GM23338 (cell line): ENCODE results near the gene SERPINA6. TPM values are rescaled to one million over a fixed set of nuclear protein-coding genes. Genes with fewer than 3 reads are reported as not detected.
"Not testable (repeated sequence)": the region's sequence is repeated elsewhere in the genome, so short reads cannot be mapped to it uniquely, and the experiment has no call there.

ENCODE experiments used
- ATAC-seq: fragments of 200-7000 bp; cut with Tn5 transposase; 3 replicates; pipeline ENCODE4 v1.9.1; 2020
- DNase-seq: peaks from one replicate; pipeline ENCODE4 v3.0.0-alpha.2; 2015; ENCODE audit warnings: low spot score
- H2AFZ ChIP-seq: fragments of 200-600 bp; sonication (generic); 2 replicates; pipeline ENCODE4 v1.8.0; 2016; ENCODE audit warnings: antibody characterized with exemption, mild to moderate bottlenecking, moderate library complexity
- H3F3A ChIP-seq: fragments of 200-600 bp; sonication (generic); replicated peaks from 2 replicates; pipeline ENCODE4 v1.8.0; 2017; ENCODE audit warnings: antibody characterized with exemption, mixed run types, low read depth
- H3K27ac ChIP-seq: fragments of 200-600 bp; sonication (generic); 2 replicates; pipeline ENCODE4 v1.6.1; 2016; ENCODE audit warnings: low read depth
- H3K27me3 ChIP-seq: fragments of 200-600 bp; sonication (generic); 2 replicates; pipeline ENCODE4 v1.8.0; 2016; ENCODE audit warnings: mild to moderate bottlenecking, mixed run types, moderate library complexity; ENCODE audit not compliant: insufficient read depth
- H3K36me3 ChIP-seq: fragments of 200-600 bp; sonication (generic); 2 replicates; pipeline ENCODE4 v1.8.0; 2016; ENCODE audit warnings: mild to moderate bottlenecking; ENCODE audit not compliant: insufficient read depth
- H3K4me1 ChIP-seq: fragments of 200-600 bp; sonication (generic); 2 replicates; pipeline ENCODE4 v1.8.0; 2016; ENCODE audit warnings: mild to moderate bottlenecking, moderate library complexity; ENCODE audit not compliant: insufficient read depth
- H3K4me2 ChIP-seq: fragments of 200-600 bp; sonication (generic); 2 replicates; pipeline ENCODE4 v1.7.1; 2017; ENCODE audit warnings: mixed run types
- H3K4me3 ChIP-seq: fragments of 200-600 bp; sonication (generic); 2 replicates; pipeline ENCODE4 v1.6.1; 2016; ENCODE audit warnings: mixed run types
- H3K79me2 ChIP-seq: fragments of 200-600 bp; sonication (generic); replicated peaks from 2 replicates; pipeline ENCODE4 v1.8.0; 2017; ENCODE audit warnings: mild to moderate bottlenecking; ENCODE audit not compliant: insufficient read depth
- H3K9me2 ChIP-seq: fragments of 200-600 bp; sonication (generic); 2 replicates; pipeline ENCODE4 v1.8.0; 2017; ENCODE audit not compliant: insufficient read depth
- H4K20me1 ChIP-seq: fragments of 200-600 bp; sonication (generic); replicated peaks from 2 replicates; pipeline ENCODE4 v1.8.0; 2017; ENCODE audit warnings: mild to moderate bottlenecking; ENCODE audit not compliant: insufficient read depth
- H3K27ac Mint-ChIP-seq: 2 replicates; pipeline ENCODE4 v1.8.0; 2020; ENCODE audit warnings: inconsistent platforms, mild to moderate bottlenecking, moderate library complexity, mixed read lengths
- H3K27me3 Mint-ChIP-seq: 3 replicates; pipeline ENCODE4 v1.8.0; 2022; ENCODE audit warnings: low read depth, mild to moderate bottlenecking, moderate library complexity, mixed read lengths, inconsistent platforms; ENCODE audit not compliant: insufficient read depth, poor library complexity
- H3K36me3 Mint-ChIP-seq: 3 replicates; pipeline ENCODE4 v1.8.0; 2021; ENCODE audit warnings: low read depth, mild to moderate bottlenecking, inconsistent platforms, moderate library complexity, mixed read lengths
- H3K4me1 Mint-ChIP-seq: 3 replicates; pipeline ENCODE4 v1.8.0; 2020; ENCODE audit warnings: mild to moderate bottlenecking, inconsistent platforms, mixed read lengths
- H3K4me3 Mint-ChIP-seq: 3 replicates; pipeline ENCODE4 v1.8.0; 2021; ENCODE audit warnings: moderate library complexity, mild to moderate bottlenecking, inconsistent platforms, mixed read lengths
- H3K9me3 Mint-ChIP-seq: 3 replicates; pipeline ENCODE4 v1.8.0; 2020; ENCODE audit warnings: moderate library complexity, mild to moderate bottlenecking, inconsistent platforms, mixed read lengths
- CTCF ChIP-seq, 2 experiments: fragments of 200-600 bp in 1 of 2; sonication (generic) in 1 of 2; conservative IDR thresholded peaks; 2 replicates each; pipeline versions ENCODE4 v1.5.1 to v1.6.1; 2016 to 2017; ENCODE audit warnings: antibody characterized with exemption in 2 of 2, low read depth in 2 of 2, mild to moderate bottlenecking in 2 of 2, moderate library complexity in 1 of 2
- ETS1 ChIP-seq: IDR thresholded peaks from 2 replicates; pipeline ENCODE4 v1.6.1; 2016; ENCODE audit warnings: antibody characterized with exemption
- EZH2 ChIP-seq: fragments of 200-600 bp; sonication (generic); IDR thresholded peaks from one replicate; pipeline ENCODE4 v1.8.0; 2017; ENCODE audit warnings: antibody characterized with exemption, mild to moderate bottlenecking, low read depth; ENCODE audit not compliant: unreplicated experiment
- JUNB ChIP-seq: IDR thresholded peaks from one replicate; pipeline ENCODE4 v1.6.1; 2016; ENCODE audit warnings: antibody characterized with exemption; ENCODE audit not compliant: unreplicated experiment
- NANOG ChIP-seq: IDR thresholded peaks from 2 replicates; pipeline ENCODE4 v1.6.1; 2016; ENCODE audit warnings: antibody characterized with exemption, borderline replicate concordance
- POLR2AphosphoS5 ChIP-seq: IDR thresholded peaks from 2 replicates; pipeline ENCODE4 v1.6.1; 2016; ENCODE audit warnings: antibody characterized with exemption, low read depth
- REST ChIP-seq: IDR thresholded peaks from one replicate; pipeline ENCODE4 v1.6.1; 2018; ENCODE audit warnings: antibody characterized with exemption; ENCODE audit not compliant: unreplicated experiment
- STAT1 ChIP-seq: IDR thresholded peaks from one replicate; pipeline ENCODE4 v1.6.1; 2016; ENCODE audit warnings: antibody characterized with exemption; ENCODE audit not compliant: unreplicated experiment
- ZNF114 ChIP-seq: fragments of 250-450 bp; sonication (Bioruptor Pico); IDR thresholded peaks from 2 replicates; pipeline ENCODE4 v1.5.0; 2020; ENCODE audit warnings: mild to moderate bottlenecking, moderate library complexity
- ZNF331 ChIP-seq: fragments of 250-450 bp; sonication (Bioruptor Pico); IDR thresholded peaks from 2 replicates; pipeline ENCODE4 v1.5.0; 2020; ENCODE audit warnings: low read depth, mild to moderate bottlenecking, moderate library complexity
- polyA plus RNA-seq: library from polyadenylated mRNA; unstranded; fragments of >200 nt; fragmentation: Nextera tagmentation; extraction: Ambion mirVana; gene quantifications from 2 replicates; pipeline ENCODE4 v1.2.1, GENCODE V29; 2016
- total RNA-seq: library from RNA; depleted of rRNA; stranded (reverse); fragments of >200 nt; shearing (Covaris generic); gene quantifications from 2 replicates; pipeline ENCODE4 v1.2.3, GENCODE V29; 2014

SERPINA6 gene
- total and polyA plus RNA-seq, 2 experiments from 2014 or later: not detected

GRCh38 chr14:94278731-94279130, 44.4 kb downstream of the SERPINA6 start:
- Histone ChIP-seq H3K4me3 (no peak overlapping the region), H2AFZ (no peak overlapping the region), H3K36me3 (no peaks in the 10 kb centered on the region), H3K27ac (no peak overlapping the region), H3F3A (no peaks in the 10 kb centered on the region), H3K9me2 (no peaks in the 10 kb centered on the region), H3K4me1 (no peaks in the 10 kb centered on the region), H3K4me2 (no peak overlapping the region), H3K27me3 (no peaks in the 10 kb centered on the region), H4K20me1 (no peaks in the 10 kb centered on the region), H3K79me2 (no peaks in the 10 kb centered on the region)
- no peaks in the 10 kb centered on the region for H3K9me3 Mint-ChIP-seq
- peaks cover 5% of the 10 kb centered on the region; the same call in 2 of the 3 replicates for H3K4me1 Mint-ChIP-seq
- no peak for DNase-seq
- no peak overlapping the region for H3K27ac Mint-ChIP-seq
- H3K4me3 Mint-ChIP-seq: no peak overlapping the region
- no peaks in the 10 kb centered on the region for H3K27me3 Mint-ChIP-seq
- ATAC-seq: no peak
- TF ChIP-seq EZH2 (no peak), ZNF114 (CRISPR knock-in tag) (no peak)
- no peaks in the 10 kb centered on the region for H3K36me3 Mint-ChIP-seq

- H3K27ac Mint-ChIP-seq, H3K4me1 Mint-ChIP-seq, H3K36me3 ChIP-seq, H3K4me3 ChIP-seq, H3K36me3 Mint-ChIP-seq, H3K27me3 Mint-ChIP-seq, H3K4me2 ChIP-seq, H3K79me2 ChIP-seq, H3K27ac ChIP-seq, DNase-seq, H3K4me3 Mint-ChIP-seq, ATAC-seq, H3K9me2 ChIP-seq, H3K9me3 Mint-ChIP-seq, H3K27me3 ChIP-seq, H2AFZ ChIP-seq, H3K4me1 ChIP-seq, H3F3A ChIP-seq, H4K20me1 ChIP-seq: not testable (repeated sequence)
These were observed 46.1 kb downstream of the SERPINA6 start for GRCh38 chr14:94276898-94277561.

- H3K79me2 ChIP-seq: no peaks in the 10 kb centered on the region
- Mint-ChIP-seq H3K9me3 (no peaks in the 10 kb centered on the region), H3K4me3 (no peak overlapping the region), H3K4me1 (no peaks in the 10 kb centered on the region), H3K27ac (no peak overlapping the region), H3K36me3 (no peaks in the 10 kb centered on the region), H3K27me3 (no peaks in the 10 kb centered on the region)
- H3K27ac ChIP-seq: no peak overlapping the region
- no peaks in the 10 kb centered on the region for H3F3A ChIP-seq
- no peak for DNase-seq
- no peak for ATAC-seq
- H3K4me2 ChIP-seq: no peak overlapping the region
- no peak overlapping the region for H2AFZ ChIP-seq
- H3K27me3 ChIP-seq: no peaks in the 10 kb centered on the region
- H3K4me1 ChIP-seq: no peaks in the 10 kb centered on the region
- no peak overlapping the region for H3K4me3 ChIP-seq
- H3K36me3 ChIP-seq: no peaks in the 10 kb centered on the region
- no peaks in the 10 kb centered on the region for H3K9me2 ChIP-seq
- H4K20me1 ChIP-seq: no peaks in the 10 kb centered on the region
- TF ChIP-seq EZH2 (no peak), ETS1 (no peak), REST (no peak), POLR2AphosphoS5 (no peak), NANOG (no peak), CTCF (conservative IDR thresholded peaks at IDR 0.05; ENCODE audit: low read depth in 2 of 2) (no peak), ZNF331 (CRISPR knock-in tag) (no peak), STAT1 (no peak), ZNF114 (CRISPR knock-in tag) (no peak), JUNB (no peak)
These were observed 54.0 kb downstream of the SERPINA6 start for GRCh38 chr14:94269156-94269555.
